Thoracic aorta (tissue), 2 donors: Measurements from ENCODE around the gene RIOK2. TPM values are rescaled to one million over a fixed set of nuclear protein-coding genes. Genes with fewer than 3 reads are reported as not detected.

ENCODE experiments used
- ATAC-seq: fragments of 150-250 bp; one replicate; pipeline ENCODE4 v1.8.0; 2017; ENCODE audit warnings: low read depth; ENCODE audit not compliant: insufficient number of reproducible peaks, low FRiP score
- DNase-seq: peaks from one replicate; pipeline ENCODE4 v3.0.0-alpha.2; 2020; ENCODE audit warnings: low spot score
- H3K27ac ChIP-seq, 2 donors: fragments of 200-600 bp; sonication (generic); 1 replicate in 1 of 2; 2 replicates in 1 of 2; pipeline ENCODE4 v1.5.1; 2016; ENCODE audit warnings: mild to moderate bottlenecking in 2 of 2, moderate library complexity in 2 of 2
- H3K27me3 ChIP-seq: fragments of 200-600 bp; sonication (generic); replicated peaks from 2 replicates; pipeline ENCODE4 v1.6.0; 2016; ENCODE audit warnings: mild to moderate bottlenecking; ENCODE audit not compliant: insufficient read depth
- H3K36me3 ChIP-seq: fragments of 200-600 bp; sonication (generic); one replicate; pipeline ENCODE4 v1.5.1; 2016
- H3K4me1 ChIP-seq, 2 donors: fragments of 200-600 bp; sonication (generic); 1 replicate in 1 of 2; 2 replicates in 1 of 2; pipeline versions ENCODE4 v1.5.1 to v1.6.0; 2016; ENCODE audit warnings: low read depth in 2 of 2, mild to moderate bottlenecking in 1 of 2; ENCODE audit not compliant: control insufficient read depth in 1 of 2
- H3K4me3 ChIP-seq: fragments of 200-600 bp; sonication (generic); 2 replicates; pipeline ENCODE4 v1.5.1; 2016; ENCODE audit warnings: mild to moderate bottlenecking
- H3K9me3 ChIP-seq: fragments of 200-600 bp; sonication (generic); 2 replicates; pipeline ENCODE4 v1.5.1; 2016
- total RNA-seq, 2 donors: library from RNA; depleted of rRNA; stranded (reverse); fragments of >200 nt; gene quantifications; one replicate each; pipeline versions ENCODE4 v1.1.0 to v1.2.3, GENCODE V29; 2016
- TF ChIP-seq, protein P1 (sequence below): fragments of 200-600 bp; sonication (generic); IDR thresholded peaks from one replicate; pipeline ENCODE4 v1.5.1; 2019; ENCODE audit warnings: antibody characterized with exemption

Gene RIOK2
- total RNA-seq, 2 donors from 2014 or later = 10.4 to 33.5 TPM

DNA sequence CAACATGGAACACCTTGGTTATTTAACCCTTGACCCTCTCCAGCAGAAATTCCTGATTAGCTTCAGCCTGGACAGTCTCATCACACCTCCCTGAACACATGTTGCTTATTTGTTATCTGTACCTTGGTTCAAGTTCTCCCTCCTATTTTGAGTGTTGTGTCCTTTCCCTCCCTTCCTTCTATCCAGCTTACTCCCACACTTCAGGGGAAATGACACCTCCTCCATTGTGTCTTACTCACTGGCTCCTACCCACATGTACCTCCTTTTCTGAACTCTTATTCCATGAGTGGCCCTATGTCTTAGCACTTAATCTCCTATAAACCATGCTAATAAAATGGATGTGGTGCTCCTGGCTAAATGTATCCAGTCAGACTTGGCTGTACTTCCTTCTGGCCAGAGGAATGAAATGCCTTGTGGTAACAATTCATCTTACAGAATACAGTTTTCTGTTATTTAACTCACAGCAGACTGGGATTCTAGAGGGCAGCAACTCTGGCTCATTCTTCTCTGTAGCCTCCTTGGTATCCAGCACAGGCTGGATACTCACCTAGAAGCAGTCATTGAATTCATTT lies 51.8 kb downstream of the RIOK2 start:
- TF ChIP-seq, protein P1, sequence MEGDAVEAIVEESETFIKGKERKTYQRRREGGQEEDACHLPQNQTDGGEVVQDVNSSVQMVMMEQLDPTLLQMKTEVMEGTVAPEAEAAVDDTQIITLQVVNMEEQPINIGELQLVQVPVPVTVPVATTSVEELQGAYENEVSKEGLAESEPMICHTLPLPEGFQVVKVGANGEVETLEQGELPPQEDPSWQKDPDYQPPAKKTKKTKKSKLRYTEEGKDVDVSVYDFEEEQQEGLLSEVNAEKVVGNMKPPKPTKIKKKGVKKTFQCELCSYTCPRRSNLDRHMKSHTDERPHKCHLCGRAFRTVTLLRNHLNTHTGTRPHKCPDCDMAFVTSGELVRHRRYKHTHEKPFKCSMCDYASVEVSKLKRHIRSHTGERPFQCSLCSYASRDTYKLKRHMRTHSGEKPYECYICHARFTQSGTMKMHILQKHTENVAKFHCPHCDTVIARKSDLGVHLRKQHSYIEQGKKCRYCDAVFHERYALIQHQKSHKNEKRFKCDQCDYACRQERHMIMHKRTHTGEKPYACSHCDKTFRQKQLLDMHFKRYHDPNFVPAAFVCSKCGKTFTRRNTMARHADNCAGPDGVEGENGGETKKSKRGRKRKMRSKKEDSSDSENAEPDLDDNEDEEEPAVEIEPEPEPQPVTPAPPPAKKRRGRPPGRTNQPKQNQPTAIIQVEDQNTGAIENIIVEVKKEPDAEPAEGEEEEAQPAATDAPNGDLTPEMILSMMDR = no peak
- H3K27ac ChIP-seq = no peak overlapping the region
- no peaks in the 10 kb centered on the region for H3K27me3 ChIP-seq
- no peak overlapping the region for H3K4me3 ChIP-seq
- H3K36me3 ChIP-seq = no peaks in the 10 kb centered on the region
- peaks cover 6 to 8% of the 10 kb centered on the region in 2 donors for H3K4me1 ChIP-seq
- DNase-seq = no peak
- H3K9me3 ChIP-seq = no peaks in the 10 kb centered on the region
- ATAC-seq = no peak

DNA sequence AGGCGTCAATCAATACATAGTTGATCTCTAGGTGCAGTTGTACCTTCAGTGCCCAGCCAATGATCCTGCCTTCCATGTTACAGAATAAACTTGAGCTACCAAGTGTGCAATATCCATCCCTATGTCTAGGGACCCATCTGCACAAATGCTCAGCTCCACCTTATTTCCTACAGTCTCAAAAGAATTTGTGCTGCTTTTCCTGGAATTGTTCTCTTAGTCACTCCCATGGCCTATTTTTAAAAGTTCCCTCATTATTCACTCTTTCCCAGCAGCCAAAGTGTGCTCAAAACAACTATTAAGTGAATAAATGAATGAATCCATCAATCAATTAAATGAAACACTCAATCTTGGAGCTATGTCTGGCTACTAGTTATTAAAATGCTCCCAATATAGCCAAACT lies 55.3 kb downstream of the RIOK2 start:
- DNase-seq (no peak), ATAC-seq (no peak)
- Histone ChIP-seq H3K9me3 (no peaks in the 10 kb centered on the region), H3K36me3 (no peaks in the 10 kb centered on the region), H3K27ac (no peak overlapping the region), H3K4me3 (no peak overlapping the region), H3K27me3 (no peaks in the 10 kb centered on the region), H3K4me1 (peaks cover 6 to 8% of the 10 kb centered on the region in 2 donors)
- TF ChIP-seq, protein P1 = no peak

DNA sequence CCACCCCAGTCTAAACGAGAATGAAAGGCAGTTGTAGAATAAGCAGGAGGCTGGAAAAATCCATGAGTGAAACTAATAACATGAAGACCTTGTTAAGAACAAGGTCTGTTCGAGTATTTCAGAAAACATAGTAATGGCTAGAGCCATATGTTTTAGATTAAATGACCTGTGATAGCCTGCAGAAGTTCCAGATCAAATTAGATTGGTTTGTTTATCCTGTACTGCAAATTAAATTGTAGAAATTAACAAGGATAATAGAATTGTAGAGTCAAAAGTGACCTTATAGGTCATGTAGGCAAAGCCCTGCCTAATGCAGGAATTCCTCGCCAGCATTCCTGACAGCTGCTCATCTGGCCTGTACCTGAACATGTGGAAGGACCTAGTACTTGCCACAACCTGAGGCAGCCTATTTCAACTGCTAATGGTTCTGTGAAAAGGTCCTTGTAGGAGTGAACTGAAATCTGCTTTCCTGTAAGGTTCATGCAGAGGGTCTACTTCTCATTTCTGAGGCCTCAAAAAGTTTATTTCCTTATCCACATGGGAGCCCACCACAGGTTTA lies 57.8 kb downstream of the RIOK2 start:
- DNase-seq (no peak), ATAC-seq (no peak)
- Histone ChIP-seq H3K9me3 (no peaks in the 10 kb centered on the region), H3K36me3 (no peaks in the 10 kb centered on the region), H3K27me3 (no peaks in the 10 kb centered on the region), H3K4me3 (no peak overlapping the region), H3K4me1 (peaks cover 6 to 8% of the 10 kb centered on the region in 2 donors), H3K27ac (no peak overlapping the region)
- TF ChIP-seq, protein P1 = no peak

DNA sequence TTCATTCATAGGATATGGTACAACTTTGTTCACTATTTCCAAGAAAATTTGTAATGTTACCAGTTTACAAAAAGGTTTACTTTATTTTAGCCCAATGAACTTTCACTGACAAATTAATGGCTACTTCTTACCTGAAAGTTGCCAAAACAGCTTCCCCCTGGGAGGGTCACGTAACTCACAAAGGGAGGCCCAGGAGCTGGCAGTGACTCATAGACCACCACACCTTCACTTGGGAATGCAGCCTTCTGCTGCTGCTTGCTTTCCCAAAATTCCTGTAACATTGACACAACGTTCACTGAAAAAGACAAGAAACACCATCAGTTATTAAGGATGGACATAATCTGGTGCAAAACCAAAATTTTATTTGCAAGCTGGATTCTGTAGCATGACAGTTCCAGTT lies 58.7 kb downstream of the RIOK2 start:
- no peak overlapping the region for H3K27ac ChIP-seq
- no peaks in the 10 kb centered on the region for H3K9me3 ChIP-seq
- H3K36me3 ChIP-seq = no peaks in the 10 kb centered on the region
- no peak overlapping the region for H3K4me3 ChIP-seq
- DNase-seq = no peak
- no peak for ATAC-seq
- TF ChIP-seq, protein P1 = no peak
- no peaks in the 10 kb centered on the region for H3K27me3 ChIP-seq
- peaks cover 6 to 8% of the 10 kb centered on the region in 2 donors for H3K4me1 ChIP-seq

DNA sequence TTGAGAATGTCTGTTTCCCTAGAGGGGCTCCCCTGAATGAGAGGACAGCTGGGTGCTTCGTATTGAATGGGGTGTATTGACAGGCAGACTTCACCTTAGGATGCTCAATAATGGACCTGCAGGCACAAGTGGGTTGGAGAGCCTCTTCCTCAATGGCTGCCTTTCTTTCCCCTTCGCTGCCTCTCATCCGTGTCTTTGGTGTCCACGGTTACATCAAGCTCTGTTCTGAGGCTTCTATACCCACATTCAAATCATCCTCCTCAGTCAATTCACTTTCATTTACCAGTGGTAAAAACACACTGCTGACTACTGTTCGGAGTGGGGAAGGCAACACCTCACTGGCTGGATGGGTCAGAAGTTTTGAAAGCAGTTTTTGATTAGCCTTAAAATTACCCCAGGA lies 61.2 kb downstream of the RIOK2 start:
- H3K4me3 ChIP-seq = no peak overlapping the region
- no peaks in the 10 kb centered on the region for H3K4me1 ChIP-seq
- ATAC-seq (no peak), DNase-seq (no peak)
- no peak overlapping the region for H3K27ac ChIP-seq
- H3K9me3 ChIP-seq = no peaks in the 10 kb centered on the region
- TF ChIP-seq, protein P1 = no peak
- no peaks in the 10 kb centered on the region for H3K27me3 ChIP-seq
- H3K36me3 ChIP-seq = no peaks in the 10 kb centered on the region
